NCI-H345 treated with DMSO at 0.1 percent for 48 hours (cell line): ENCODE measurements around the gene YPEL5.
A peak's percentile ranks its signal among the peaks of the same experiment; 100 is the strongest.

Source experiments
- DNase-seq: peaks from one replicate; lab custom pipeline; 2025; ENCODE audit not compliant: unreplicated experiment; lab: John Stamatoyannopoulos, UW

Gene YPEL5

GRCh38 chr2:30164131-30164925 is 17.5 kb downstream of the YPEL5 start:
- DNase-seq, result no peak

- DNase-seq, result peak; percentile 91
Observed at GRCh38 chr2:30165050-30165520, 18.3 kb downstream of the YPEL5 start.

GRCh38 chr2:30165617-30166016 is 18.8 kb downstream of the YPEL5 start:
- no peak for DNase-seq

DNA sequence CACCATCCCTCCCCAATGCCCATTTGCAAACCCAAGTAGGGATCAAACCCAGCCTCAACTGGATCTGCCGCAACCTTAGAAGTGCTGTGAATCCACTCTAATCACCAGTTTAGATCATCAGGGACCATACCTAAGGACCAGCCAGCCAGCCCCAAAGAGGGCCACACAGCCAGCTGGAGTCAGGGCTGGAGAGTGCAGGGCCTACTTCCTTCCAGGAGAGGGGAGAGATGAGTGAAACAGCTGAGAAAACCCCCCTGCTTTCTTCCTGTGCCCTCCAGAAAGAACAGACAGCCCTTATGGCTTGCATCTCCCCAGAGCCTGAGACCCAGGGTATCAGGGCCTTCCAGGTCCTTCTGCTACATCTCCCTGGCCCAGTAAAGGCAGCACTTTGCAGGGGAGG is 25.8 kb downstream of the YPEL5 start:
- no peak for DNase-seq

GRCh38 chr2:30177440-30177839 is 30.6 kb downstream of the YPEL5 start:
- no peak for DNase-seq

- no peak for DNase-seq
Observed at GRCh38 chr2:30177956-30178355, 31.1 kb downstream of the YPEL5 start.

DNA sequence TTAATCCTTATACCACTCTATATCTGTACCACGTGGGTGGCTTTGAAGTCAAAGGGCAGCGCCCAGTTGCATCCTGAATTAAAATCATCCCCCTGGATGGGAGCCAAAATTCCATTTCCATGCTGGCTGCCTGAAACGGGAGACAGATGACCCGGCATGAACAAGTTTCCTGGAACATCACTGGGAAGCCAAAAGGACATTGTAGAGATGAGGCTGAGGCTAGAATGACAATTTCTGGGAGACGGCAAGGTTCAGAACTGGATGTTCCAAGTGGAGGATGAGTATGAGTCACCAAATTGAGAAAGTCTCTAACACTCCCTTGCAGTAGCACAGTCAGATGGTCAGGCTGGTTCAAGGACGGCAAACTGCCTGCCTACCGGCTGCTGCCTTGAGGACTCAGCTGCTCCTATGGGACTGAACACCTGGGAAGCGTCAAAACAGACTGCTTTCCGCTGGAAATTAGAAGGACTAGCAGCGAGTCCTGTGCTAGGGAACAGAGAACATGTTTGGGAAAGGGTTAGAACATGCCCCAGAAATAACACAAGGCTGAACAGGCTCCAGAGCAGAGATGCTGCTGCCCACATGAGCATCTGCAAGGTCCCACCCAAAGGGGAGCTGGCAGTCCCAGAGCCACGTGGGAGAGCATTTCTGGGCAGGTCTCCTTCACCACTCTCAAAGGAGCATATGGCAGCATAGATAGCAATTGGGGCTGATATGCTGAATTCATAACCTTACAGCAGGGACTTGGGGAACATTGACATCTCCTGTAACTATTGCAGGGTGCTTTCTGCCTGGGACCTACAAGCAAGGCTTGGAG is 32.0 kb downstream of the YPEL5 start:
- no peak for DNase-seq

DNA sequence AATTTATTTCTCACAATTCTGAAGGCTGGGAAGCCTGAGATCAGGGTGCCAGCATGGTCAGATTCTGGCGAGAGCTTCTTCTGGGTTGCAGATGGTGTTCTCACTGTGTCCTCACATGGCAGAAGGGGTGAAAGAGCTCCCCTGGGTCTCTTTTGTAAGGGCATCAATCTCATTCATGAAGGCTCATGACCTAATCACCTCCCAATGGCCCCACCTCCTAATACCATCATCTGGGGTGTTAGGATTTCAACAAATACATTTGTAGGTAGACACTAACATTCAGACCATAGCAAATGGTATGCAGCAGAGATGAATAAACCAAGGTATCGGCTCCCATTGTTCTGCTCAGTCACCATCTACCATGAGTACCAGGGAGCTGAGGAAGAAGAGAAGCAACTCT is 32.7 kb downstream of the YPEL5 start:
- no peak for DNase-seq

GRCh38 chr2:30180226-30180625 is 33.4 kb downstream of the YPEL5 start:
- no peak for DNase-seq

- no peak for DNase-seq
Observed at GRCh38 chr2:30181176-30181575, 34.4 kb downstream of the YPEL5 start.

DNA sequence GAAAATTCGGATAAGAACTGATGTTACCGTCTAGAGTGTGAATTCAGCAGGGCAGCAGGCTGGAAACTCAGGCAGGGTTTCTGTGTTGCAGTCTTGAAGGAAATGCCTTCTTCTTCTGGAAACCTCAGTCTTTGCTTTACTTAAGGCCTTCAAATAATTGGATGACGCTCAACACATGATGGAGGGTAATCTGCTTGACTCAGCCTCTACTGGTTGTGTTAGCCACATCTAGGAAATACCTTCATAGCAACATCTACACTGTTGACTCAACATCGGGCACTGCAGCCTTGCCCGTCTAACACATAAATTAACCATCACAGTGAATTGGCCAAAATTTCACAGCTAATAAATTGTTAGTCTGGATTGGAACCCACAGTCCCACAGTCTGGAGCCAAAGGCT is 37.2 kb downstream of the YPEL5 start:
- no peak for DNase-seq

DNA sequence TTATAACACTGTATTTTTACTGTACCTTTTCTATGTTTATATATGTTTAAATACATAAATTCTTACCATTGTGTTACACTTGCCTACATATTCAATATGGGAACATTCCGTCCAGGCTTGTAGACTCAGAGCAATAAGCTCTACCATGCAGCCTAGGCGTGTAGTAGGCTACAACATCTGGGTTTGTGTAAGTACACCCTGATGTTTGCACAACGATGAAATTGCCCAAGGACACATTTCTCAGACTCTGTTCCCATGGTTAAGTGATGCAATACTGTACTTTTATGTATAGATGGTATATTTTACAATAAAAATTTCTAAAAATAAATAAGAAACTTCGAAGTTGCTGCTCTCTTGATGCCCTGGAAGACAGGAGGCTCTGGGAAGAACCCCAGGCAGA is 38.4 kb downstream of the YPEL5 start:
- no peak for DNase-seq

DNA sequence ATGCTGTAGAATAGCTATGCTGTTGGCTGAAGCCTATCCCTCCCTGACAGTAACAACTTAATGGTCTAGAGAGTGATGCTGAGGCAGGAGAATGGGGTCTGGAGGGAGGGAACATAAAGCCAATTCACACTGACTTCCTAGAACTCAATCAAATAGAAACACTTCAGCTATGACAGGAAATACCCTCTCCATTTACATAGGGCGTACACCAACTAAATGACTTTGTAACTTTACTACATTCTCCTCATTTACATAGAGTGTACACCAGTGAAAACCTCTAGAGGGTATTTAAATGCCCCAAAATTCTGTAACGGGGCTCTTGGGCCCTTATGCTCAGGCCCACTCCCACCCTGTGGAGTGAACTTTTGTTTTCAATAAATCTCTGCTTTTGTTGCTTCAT is 41.5 kb downstream of the YPEL5 start:
- DNase-seq, result no peak

GRCh38 chr2:30190637-30191036 is 43.8 kb downstream of the YPEL5 start:
- DNase-seq, result no peak

- DNase-seq, result no peak
Observed at GRCh38 chr2:30191107-30191506, 44.3 kb downstream of the YPEL5 start.

- no peak for DNase-seq
Observed at GRCh38 chr2:30191819-30192271, 45.0 kb downstream of the YPEL5 start.

DNA sequence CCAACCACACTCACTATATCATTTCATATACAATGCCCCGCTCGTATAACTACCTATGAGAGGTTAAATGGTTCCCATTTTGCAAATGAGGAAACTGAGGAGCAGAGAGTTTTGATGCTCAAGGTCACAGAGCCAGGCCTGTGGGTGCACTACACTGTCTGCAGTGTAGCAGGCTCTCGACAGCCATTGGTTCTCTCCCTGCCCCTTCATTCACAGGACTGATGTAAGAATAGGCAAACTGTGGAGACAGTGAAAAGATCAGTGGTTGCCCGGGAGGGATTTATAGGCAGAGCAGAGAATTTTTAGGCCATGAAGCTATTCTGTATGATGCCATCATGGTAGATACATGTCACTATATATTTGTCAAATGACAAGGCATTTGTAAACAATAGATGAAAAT is 45.5 kb downstream of the YPEL5 start:
- DNase-seq, result no peak

DNA sequence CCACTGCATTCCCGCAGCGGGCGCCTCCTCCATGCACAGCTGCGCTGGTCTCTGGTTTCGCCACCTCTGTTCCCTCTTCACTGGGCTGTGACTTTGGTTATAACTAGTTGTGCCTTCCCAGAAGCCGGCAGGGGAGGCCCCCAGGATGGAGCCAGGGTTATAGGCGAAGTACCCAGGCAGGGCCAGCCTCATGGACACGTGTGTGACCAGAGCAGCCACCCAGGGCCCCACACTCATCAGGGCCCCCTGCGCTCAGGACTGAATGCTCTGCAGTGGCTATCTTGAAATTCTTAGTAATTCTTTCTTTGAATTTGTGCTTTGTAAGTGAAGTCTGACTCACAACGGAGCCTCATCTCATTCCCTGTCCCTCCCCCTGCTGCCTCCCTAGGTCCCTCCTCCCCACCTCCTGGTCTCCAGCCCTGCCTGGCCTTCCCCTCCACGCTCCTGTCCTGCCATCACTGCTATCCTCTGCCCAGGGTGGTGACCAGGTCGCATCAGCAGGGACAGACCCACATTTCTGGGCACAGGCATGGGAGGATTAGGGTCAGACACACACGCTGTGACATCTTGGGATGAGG is 46.4 kb downstream of the YPEL5 start:
- DNase-seq, result no peak

GRCh38 chr2:30194421-30194820 is 47.6 kb downstream of the YPEL5 start:
- no peak for DNase-seq

GRCh38 chr2:30195016-30195415 is 48.2 kb downstream of the YPEL5 start:
- no peak for DNase-seq

DNA sequence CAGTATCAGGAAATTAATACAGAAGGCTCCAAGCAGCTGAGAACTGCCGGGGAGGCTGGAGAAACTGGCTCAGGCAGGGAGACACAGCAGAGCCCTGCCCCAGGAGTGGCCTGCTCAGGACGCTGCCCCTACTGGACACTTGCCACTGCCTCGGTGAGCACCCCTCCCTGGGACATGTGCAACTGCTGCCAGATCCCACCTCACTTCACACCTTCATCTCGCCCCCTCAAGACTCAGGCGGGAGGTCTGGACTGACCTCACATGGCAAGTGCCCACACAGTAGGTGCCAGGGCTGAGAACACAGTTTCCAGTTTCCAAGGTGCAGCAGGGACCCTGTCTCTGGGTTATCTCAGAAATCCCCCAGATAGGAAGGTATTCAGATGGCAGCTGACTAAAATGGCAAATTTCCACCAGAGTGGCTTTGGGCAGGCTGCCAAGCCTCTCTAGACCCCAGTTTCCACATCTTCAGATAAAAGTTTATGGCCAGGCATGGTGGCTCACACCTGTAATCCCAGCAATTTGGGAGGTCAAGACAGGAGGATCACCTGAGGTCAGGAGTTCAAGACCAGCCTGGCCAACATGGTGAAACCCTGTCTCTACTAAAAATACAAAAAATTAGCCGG is 50.9 kb downstream of the YPEL5 start:
- no peak for DNase-seq
